HG02588 (cell line): ENCODE data around the gene UBE3B.

Source experiments
- ATAC-seq: cut with Tn5 transposase; IDR thresholded peaks from one replicate; pipeline ENCODE4 v1.9.1; 2021; ENCODE audit warnings: mild to moderate bottlenecking, moderate library complexity; ENCODE audit not compliant: unreplicated experiment

Gene UBE3B

GRCh38 chr12:109525279-109525585 lies 47.8 kb downstream of the UBE3B start:
- no peak for ATAC-seq

DNA sequence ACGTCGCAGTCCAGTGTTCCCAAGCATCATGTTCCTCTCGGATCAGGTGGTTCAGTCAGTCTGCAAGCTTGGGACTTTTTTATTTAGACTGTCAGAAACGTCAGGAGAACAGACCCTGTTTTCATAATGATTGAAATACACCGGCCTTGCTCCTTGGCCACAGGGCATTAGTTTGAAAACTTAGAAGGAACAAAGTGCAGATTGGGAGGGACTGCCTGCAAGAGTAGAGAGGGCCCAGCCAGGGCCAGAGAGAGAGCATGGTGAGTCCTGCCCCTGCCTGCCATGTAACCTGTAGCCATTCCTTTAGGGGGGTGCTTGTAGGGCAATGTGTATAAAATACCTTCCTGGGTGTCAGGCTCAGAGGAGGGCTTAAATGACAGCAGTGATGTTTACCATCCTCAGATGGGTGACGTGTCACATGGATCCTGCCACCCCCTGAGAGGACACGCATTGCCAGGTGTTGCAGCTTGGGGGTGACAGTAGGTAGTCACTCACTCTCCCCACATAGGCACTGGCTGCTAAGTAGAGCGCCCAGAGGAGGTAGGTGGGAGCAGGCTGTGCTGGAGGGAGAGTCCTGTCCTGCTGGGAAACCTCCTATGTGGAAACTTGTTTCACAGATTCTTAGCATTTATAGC lies 50.2 kb downstream of the UBE3B start:
- ATAC-seq: no peak

DNA sequence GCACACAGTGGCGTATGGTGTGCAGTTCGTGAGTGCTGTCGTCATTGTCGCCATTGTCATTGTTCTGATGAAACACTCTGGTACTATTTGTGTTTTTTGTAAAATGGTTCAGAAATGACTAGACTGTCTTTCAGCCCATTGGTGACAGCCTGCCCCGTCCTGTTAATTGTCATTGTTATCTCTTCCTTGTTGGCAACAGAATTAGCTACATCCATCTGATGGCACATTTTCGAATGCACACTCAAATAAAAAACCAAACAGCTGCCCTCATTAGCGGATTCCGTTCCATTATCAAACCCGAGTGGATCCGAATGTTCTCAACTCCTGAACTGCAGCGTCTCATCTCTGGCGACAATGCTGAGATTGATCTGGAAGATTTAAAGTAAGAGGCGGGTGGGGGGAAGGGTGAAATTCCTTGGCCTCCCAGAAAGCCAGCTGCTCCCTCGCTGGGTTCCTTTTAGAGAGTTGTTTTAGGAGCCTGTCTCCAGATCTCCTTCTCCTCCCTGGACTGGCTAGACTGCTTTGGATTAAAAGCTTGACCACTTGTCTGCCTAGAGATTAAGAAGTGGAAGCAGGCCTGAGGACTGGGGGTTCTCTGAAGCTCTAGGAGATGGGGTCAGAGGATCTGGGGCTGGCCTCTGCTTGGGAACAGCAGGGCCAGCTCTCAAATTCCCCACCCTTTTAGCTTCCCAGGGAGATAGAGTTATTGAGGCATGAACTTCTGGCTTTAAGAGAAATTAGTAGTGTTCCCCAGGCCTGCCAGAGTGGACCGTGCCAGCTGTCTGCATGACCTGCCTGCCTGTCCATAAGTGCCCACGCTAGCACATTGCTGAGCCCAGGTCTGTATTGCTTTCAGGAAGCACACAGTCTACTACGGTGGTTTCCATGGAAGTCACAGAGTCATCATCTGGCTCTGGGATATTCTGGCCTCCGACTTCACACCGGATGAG lies 52.5 kb downstream of the UBE3B start:
- no peak for ATAC-seq

- no peak for ATAC-seq
Measured at GRCh38 chr12:109531411-109531810, 54.0 kb downstream of the UBE3B start.

DNA sequence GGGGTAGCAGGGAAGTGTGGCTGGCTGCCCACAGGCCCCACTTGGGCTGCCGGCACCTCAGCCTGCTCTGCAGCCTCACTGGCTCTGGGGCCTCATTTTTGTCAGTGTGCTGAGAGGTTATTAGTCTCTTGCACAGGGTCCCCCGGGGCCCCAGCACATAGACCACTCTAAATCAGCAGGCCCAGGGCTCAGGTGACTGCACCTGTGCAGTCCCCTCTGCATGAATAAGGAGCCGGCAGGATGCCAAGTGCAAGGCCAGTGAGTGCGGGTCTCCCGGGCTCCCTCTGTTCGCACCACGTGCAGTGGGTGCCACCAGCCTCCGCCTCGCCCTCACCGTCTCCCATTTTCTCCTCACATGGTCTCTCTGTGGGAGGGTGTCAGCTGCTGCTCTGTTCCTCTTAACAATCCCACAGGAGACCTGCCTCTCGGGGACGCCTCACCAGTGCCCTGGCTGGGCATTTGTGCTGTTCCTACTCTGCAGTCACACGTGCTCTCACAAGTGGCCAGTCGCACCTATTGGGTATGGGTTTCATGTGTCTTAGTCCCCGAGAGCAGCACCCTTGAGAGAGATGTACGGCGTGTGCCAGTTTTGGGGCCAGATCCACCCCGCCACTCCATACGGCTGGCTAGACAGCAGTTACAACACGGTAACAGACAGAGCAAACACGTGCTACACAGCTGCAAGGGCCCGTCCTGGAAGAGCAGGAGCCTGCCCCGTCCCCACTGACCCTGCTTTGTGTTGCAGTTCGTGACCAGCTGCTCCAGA lies 55.5 kb downstream of the UBE3B start:
- ATAC-seq: no peak

GRCh38 chr12:109533487-109533740 lies 56.0 kb downstream of the UBE3B start:
- no peak for ATAC-seq

DNA sequence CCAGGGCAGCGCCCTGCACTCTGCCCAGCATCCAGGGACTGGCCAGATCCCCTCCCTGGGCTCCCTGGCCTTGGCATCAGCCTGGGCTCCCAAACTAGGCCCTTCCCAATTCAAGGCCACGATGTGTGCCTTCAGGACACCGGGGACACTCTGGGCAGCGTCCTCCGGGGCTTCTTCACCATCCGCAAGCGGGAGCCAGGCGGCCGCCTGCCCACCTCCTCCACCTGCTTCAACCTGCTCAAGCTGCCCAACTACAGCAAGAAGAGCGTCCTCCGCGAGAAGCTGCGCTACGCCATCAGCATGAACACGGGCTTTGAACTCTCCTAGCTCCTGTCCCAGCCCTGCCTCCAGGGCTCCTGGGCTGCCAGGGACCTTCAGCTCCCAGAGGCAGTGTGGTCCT lies 57.0 kb downstream of the UBE3B start:
- ATAC-seq: no peak

DNA sequence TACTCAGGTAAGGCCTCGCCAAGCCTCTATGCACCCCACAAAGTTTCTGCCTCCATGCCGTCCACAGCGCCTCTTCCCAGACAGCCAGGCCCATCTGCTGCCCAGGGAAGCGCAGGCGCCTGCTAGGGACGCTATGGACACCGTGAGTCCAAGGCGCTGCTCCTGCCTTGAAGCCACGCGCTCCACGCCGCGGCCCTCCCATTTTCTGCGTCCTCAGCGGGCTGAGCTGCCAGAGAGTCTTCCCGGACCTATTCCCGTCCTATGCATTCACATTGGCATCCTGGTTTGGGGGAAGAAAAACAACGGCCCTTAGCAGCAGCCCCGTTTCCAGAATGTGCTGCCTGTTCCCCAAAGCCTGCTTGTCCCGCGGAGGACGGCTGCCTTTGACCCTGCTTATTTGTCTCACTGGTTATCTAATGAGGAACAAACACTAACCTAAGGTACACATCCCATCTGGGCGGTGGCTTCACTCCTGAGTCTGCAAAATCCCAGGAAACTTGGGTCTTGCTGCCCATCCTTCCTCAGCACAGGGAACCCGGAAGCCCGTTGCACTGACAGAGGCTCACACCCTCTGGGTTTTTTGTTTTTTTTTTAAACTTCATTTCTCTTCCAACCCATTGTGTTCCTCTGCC lies 57.9 kb downstream of the UBE3B start:
- no peak for ATAC-seq

GRCh38 chr12:109535863-109536250 lies 58.4 kb downstream of the UBE3B start:
- no peak for ATAC-seq

DNA sequence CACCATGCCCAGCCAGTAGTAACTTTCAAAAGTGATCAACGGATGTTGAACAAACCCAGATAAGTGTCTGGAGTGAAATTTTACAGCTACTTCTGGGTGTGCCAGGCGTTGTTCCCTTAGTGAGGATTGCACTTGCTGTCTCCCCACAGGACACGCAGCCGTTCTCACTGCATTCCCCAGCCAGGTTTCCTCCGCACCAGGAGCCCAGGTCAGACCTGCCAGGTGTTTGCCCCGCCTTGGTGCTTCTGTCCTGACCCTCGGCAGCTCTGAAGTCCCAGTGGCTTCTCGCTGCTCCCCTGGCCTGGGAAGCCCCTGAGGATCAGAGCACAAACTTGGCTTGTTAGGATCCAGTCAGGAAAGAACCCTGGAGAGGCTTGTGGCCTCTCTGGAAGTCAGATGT lies 59.7 kb downstream of the UBE3B start:
- ATAC-seq: no peak

DNA sequence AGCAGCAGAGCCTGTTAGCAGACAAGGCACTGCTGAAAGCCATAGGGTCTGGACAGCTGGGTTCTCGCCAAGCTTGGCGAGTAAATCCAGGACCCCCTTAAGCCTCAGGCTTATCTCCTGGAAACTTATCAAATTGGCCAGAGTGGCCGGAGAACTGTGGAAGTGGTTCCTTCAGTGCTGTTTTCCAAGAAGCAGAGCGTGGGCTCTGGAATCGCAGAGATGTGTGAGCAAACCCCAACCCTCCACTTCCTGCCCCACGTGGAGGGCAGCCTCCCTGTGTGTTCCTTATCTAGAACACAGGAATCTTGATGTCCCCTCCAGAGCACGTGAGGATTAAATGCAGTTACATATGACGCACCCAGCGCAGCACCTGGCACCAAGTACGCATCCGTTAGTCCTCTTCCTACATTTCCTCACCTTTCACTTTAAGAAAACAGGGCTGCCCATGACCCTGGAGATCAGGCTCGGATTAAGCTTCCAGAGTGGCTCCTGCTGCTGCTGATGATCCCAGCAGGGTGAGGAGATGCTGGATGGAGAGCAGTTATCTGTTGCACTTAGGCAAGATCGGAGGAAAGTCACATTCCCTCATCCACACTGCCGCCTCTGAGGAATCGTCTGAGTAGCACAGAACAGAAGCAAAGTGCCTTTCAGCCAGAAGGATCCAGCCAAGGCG lies 60.9 kb downstream of the UBE3B start:
- no peak for ATAC-seq

DNA sequence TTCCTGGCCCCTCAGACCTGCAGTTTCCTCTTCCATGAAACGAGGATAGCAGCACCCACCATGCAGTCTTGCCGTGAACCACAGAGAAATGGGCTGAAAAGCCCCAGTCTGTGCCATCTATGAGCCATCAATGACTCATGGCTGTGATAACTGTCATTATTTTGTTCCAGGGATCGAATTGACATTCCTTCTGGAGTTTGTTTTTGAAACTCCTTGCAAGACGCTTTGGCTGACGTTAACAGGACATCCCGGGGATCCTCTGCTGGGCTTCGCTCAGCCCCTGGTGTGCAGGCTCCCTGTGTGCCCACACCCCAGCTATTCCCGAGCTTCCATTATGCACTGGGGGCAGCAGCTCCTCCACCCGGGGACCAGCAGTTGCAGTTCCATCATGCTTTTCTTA lies 62.1 kb downstream of the UBE3B start:
- no peak for ATAC-seq

- no peak for ATAC-seq
Measured at GRCh38 chr12:109540526-109541412, 63.3 kb downstream of the UBE3B start.

DNA sequence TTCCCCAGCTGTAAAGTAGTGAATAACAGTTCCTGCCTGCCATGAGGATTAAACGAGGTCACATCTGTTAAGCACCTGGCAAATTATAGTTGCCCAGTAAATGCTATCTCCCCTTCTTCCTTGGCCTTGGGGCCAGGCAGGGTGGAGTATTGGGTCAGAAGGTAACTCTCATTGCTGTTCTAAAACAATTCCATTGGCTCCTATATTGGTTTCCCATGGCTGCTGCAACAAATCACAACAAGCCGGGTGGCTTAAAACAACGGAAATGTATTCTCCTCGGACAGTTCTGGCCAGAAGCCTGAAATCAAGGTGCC lies 63.9 kb downstream of the UBE3B start:
- ATAC-seq: no peak

- ATAC-seq: no peak
Measured at GRCh38 chr12:109542014-109542413, 64.6 kb downstream of the UBE3B start.

DNA sequence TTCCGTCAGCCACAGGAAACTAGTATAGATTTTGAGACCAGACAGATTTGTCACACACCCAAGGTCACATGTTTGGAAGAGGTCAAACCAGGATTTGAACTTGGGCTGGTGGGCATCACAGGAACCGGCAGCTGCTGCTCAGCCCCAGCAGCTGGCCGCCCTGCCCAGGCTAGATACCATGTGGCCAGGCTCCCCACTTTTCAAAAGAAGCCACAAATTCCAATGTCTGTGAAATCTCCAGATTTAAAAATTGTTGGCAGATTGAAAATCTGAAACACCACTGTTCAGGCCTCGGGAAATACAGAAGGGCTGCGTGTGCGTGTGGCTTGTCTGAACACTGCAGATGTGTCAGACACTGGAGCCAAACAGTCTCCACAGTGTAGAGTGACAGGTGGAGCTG lies 65.4 kb downstream of the UBE3B start:
- ATAC-seq: no peak

- ATAC-seq: no peak
Measured at GRCh38 chr12:109544955-109545531, 67.6 kb downstream of the UBE3B start.

- no peak for ATAC-seq
Measured at GRCh38 chr12:109545826-109546225, 68.4 kb downstream of the UBE3B start.

DNA sequence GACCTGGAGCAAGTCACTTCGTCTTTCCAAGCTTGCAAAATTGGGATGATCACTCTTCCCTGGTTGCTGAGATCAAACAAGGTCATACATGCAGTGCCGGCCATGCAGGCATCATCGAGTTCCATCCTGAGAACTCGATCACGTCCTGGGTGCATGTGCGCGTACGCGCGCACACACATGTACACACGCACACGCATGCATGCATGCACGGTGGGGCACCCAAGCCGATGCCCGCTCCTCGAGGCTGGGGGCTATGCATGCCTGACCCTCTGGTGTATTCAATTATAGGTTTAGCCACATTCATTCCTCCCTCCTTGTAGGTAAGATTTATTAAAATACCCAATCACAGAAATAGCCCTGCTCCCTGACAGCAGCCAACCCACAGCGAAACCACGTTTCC lies 69.9 kb downstream of the UBE3B start:
- no peak for ATAC-seq

- no peak for ATAC-seq
Measured at GRCh38 chr12:109548258-109548657, 70.8 kb downstream of the UBE3B start.
